NCI-H2029 (cell line): ENCODE results near the gene CDCP1.
A peak's percentile ranks its signal among the peaks of the same experiment; 100 is the strongest.
"Not testable (repeated sequence)": the region's sequence is repeated elsewhere in the genome, so short reads cannot be mapped to it uniquely, and the experiment has no call there.

Experiments used
- DNase-seq: peaks from one replicate; lab custom pipeline; 2025; lab: John Stamatoyannopoulos, UW

Gene CDCP1

GRCh38 chr3:45170096-45170495, 23.9 kb upstream of the CDCP1 start:
- DNase-seq = no peak

GRCh38 chr3:45169125-45169904, 23.1 kb upstream of the CDCP1 start:
- DNase-seq = no peak

GRCh38 chr3:45168451-45168850, 22.3 kb upstream of the CDCP1 start:
- no peak for DNase-seq

GRCh38 chr3:45167011-45167911, 21.1 kb upstream of the CDCP1 start:
- peak; percentile 81 for DNase-seq

- no peak for DNase-seq
These were observed 20.2 kb upstream of the CDCP1 start for GRCh38 chr3:45166321-45166879.

GRCh38 chr3:45165497-45166283, 19.5 kb upstream of the CDCP1 start:
- no peak for DNase-seq

- no peak for DNase-seq
These were observed 17.9 kb upstream of the CDCP1 start for GRCh38 chr3:45164056-45164455.

GRCh38 chr3:45163481-45163880, 17.3 kb upstream of the CDCP1 start:
- no peak for DNase-seq

- DNase-seq = no peak
These were observed 8.5 kb upstream of the CDCP1 start for GRCh38 chr3:45154641-45155147.

- no peak for DNase-seq
These were observed 7.7 kb upstream of the CDCP1 start for GRCh38 chr3:45153658-45154437.

- DNase-seq = no peak
These were observed 6.1 kb upstream of the CDCP1 start for GRCh38 chr3:45152307-45152706.

GRCh38 chr3:45151100-45151499, 4.9 kb upstream of the CDCP1 start:
- no peak for DNase-seq

- DNase-seq = no peak
These were observed 2.7 kb upstream of the CDCP1 start for GRCh38 chr3:45148921-45149320.

- DNase-seq = peak; percentile 62
These were observed 955 bp downstream of the CDCP1 start for GRCh38 chr3:45145223-45145622.

GRCh38 chr3:45143673-45144671, 2.2 kb downstream of the CDCP1 start:
- DNase-seq = peak; percentile 83

GRCh38 chr3:45140770-45141155, 5.4 kb downstream of the CDCP1 start:
- not testable (repeated sequence) for DNase-seq

- no peak for DNase-seq
These were observed 5.9 kb downstream of the CDCP1 start for GRCh38 chr3:45140141-45140769.

- no peak for DNase-seq
These were observed 6.6 kb downstream of the CDCP1 start for GRCh38 chr3:45139372-45140140.
